Hepatocyte (in vitro differentiated cells): Measurements from ENCODE around the gene ASB14.

Source experiments
- EZH2 ChIP-seq: fragments of 200-600 bp; sonication (generic); IDR thresholded peaks from 2 replicates; pipeline ENCODE4 v1.6.1; 2016; ENCODE audit warnings: antibody characterized with exemption, mild to moderate bottlenecking, borderline replicate concordance
- EZH2phosphoT487 ChIP-seq: fragments of 200-600 bp; sonication (generic); IDR thresholded peaks from one replicate; pipeline ENCODE4 v1.6.1; 2018; ENCODE audit warnings: antibody characterized with exemption, mild to moderate bottlenecking, low read depth, moderate library complexity; ENCODE audit not compliant: unreplicated experiment, severe bottlenecking
- TF ChIP-seq, protein P1 (sequence below): fragments of 200-600 bp; sonication (generic); IDR thresholded peaks from 2 replicates; pipeline ENCODE4 v1.5.1; 2016; ENCODE audit warnings: antibody characterized with exemption, mild to moderate bottlenecking; ENCODE audit not compliant: poor library complexity

DNA sequence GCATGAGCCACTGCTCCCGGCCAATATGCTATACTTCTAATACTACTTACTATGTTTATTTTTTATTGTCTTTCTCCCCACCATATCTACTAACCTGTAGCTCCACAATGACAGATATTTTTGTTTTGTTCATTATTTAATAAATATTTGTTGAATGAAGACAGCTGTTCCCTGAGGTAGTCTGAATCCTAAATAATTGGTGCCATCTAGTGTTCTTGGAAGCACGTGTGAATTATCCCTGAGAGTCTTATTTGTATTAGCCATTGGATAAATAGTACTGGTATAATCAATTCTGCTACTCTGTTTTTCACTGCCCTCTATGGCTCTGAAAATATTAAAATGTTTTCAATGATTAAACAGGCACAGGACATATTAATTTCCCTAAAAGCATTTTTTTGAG lies 70.6 kb downstream of the ASB14 start:
- TF ChIP-seq, protein P1, sequence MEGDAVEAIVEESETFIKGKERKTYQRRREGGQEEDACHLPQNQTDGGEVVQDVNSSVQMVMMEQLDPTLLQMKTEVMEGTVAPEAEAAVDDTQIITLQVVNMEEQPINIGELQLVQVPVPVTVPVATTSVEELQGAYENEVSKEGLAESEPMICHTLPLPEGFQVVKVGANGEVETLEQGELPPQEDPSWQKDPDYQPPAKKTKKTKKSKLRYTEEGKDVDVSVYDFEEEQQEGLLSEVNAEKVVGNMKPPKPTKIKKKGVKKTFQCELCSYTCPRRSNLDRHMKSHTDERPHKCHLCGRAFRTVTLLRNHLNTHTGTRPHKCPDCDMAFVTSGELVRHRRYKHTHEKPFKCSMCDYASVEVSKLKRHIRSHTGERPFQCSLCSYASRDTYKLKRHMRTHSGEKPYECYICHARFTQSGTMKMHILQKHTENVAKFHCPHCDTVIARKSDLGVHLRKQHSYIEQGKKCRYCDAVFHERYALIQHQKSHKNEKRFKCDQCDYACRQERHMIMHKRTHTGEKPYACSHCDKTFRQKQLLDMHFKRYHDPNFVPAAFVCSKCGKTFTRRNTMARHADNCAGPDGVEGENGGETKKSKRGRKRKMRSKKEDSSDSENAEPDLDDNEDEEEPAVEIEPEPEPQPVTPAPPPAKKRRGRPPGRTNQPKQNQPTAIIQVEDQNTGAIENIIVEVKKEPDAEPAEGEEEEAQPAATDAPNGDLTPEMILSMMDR = peak; percentile 67
- no peak for TF ChIP-seq EZH2phosphoT487
- no peak for TF ChIP-seq EZH2
